OCI-LY3 (cell line): ENCODE data around the gene LMNA.

Source experiments
- H2AFZ ChIP-seq: fragments of 200-600, 300-600 bp; shearing (Covaris generic); 2 replicates; pipeline ENCODE4 v1.6.0; 2014; ENCODE audit warnings: antibody characterized with exemption, low read depth, low read length
- H3K27ac ChIP-seq: fragments of 200-600, 300-600 bp; sonication (generic); 2 replicates; pipeline ENCODE4 v1.5.1; 2014; ENCODE audit warnings: mild to moderate bottlenecking, low read length, moderate library complexity, mixed read lengths
- H3K27me3 ChIP-seq: fragments of 200-600, 300-600 bp; sonication (generic); 2 replicates; pipeline ENCODE4 v1.6.1; 2014; ENCODE audit warnings: low read depth, low read length, mixed read lengths
- H3K36me3 ChIP-seq: fragments of 200-600, 300-600 bp; sonication (generic); replicated peaks from 2 replicates; pipeline ENCODE3; 2014; ENCODE audit warnings: low read depth, low read length, mixed read lengths
- H3K4me1 ChIP-seq: fragments of 300-600, 200-600 bp; sonication (generic); 2 replicates; pipeline ENCODE4 v1.6.1; 2014; ENCODE audit warnings: low read length, mixed read lengths
- H3K4me2 ChIP-seq: fragments of 200-600, 300-600 bp; sonication (generic); 2 replicates; pipeline ENCODE4 v1.6.1; 2014; ENCODE audit warnings: low read length, mixed read lengths
- H3K4me3 ChIP-seq: fragments of 300-600, 200-600 bp; sonication (generic); 2 replicates; pipeline ENCODE4 v1.5.1; 2014; ENCODE audit warnings: antibody characterized with exemption, mild to moderate bottlenecking, low read length, moderate library complexity
- H3K79me2 ChIP-seq: fragments of 300-600, 200-600 bp; shearing (Covaris generic); 2 replicates; pipeline ENCODE4 v1.6.1; 2014; ENCODE audit warnings: mild to moderate bottlenecking, low read length, mixed read lengths
- H3K9ac ChIP-seq: fragments of 300-600, 200-600 bp; shearing (Covaris generic); 2 replicates; pipeline ENCODE4 v1.6.0; 2014; ENCODE audit warnings: mild to moderate bottlenecking, low read length, moderate library complexity
- H3K9me3 ChIP-seq: fragments of 200-600, 300-600 bp; shearing (Covaris generic); 2 replicates; pipeline ENCODE4 v1.6.1; 2014; ENCODE audit warnings: low read length, mixed read lengths; ENCODE audit not compliant: insufficient read depth
- H4K20me1 ChIP-seq: fragments of 200-600, 300-600 bp; sonication (generic); 2 replicates; pipeline ENCODE4 v1.6.1; 2016; ENCODE audit warnings: low read length, mixed read lengths; ENCODE audit not compliant: insufficient read depth
- CTCF ChIP-seq: fragments of 200-600, 300-600 bp; sonication (generic); IDR thresholded peaks from 2 replicates; pipeline ENCODE4 v1.5.1; 2014; ENCODE audit warnings: antibody characterized with exemption, low read length, low read depth
- EZH2phosphoT487 ChIP-seq: fragments of 200-600 bp; shearing (Covaris generic); IDR thresholded peaks from 2 replicates; pipeline ENCODE4 v1.6.1; 2018; ENCODE audit warnings: antibody characterized with exemption, mixed run types, low read depth

Gene LMNA

GRCh38 chr1:156099282-156099681, 15.2 kb upstream of the LMNA start:
- Histone ChIP-seq H3K4me3 (no peak overlapping the region), H3K9ac (no peak overlapping the region), H3K79me2 (no peaks in the 10 kb centered on the region), H2AFZ (no peak overlapping the region), H3K36me3 (no peaks in the 10 kb centered on the region), H4K20me1 (peaks cover 6% of the 10 kb centered on the region), H3K4me2 (no peak overlapping the region), H3K4me1 (peaks cover 47% of the 10 kb centered on the region), H3K9me3 (no peaks in the 10 kb centered on the region), H3K27ac (no peak overlapping the region), H3K27me3 (peaks cover 21% of the 10 kb centered on the region)
- TF ChIP-seq CTCF (no peak), EZH2phosphoT487 (no peak)

- Histone ChIP-seq H3K27me3 (peaks cover 21% of the 10 kb centered on the region), H4K20me1 (peaks cover 6% of the 10 kb centered on the region), H3K4me1 (peaks cover 58% of the 10 kb centered on the region), H3K4me2 (no peak overlapping the region), H3K4me3 (no peak overlapping the region), H2AFZ (no peak overlapping the region), H3K36me3 (no peaks in the 10 kb centered on the region), H3K9ac (no peak overlapping the region), H3K9me3 (no peaks in the 10 kb centered on the region), H3K79me2 (no peaks in the 10 kb centered on the region), H3K27ac (no peak overlapping the region)
- no peak for TF ChIP-seq EZH2phosphoT487
- no peak for TF ChIP-seq CTCF
Measured at GRCh38 chr1:156100205-156100995, 14.1 kb upstream of the LMNA start.

- Histone ChIP-seq H3K79me2 (no peaks in the 10 kb centered on the region), H3K9me3 (no peaks in the 10 kb centered on the region), H3K4me3 (no peak overlapping the region), H4K20me1 (peaks cover 3% of the 10 kb centered on the region), H3K27me3 (peaks cover 16% of the 10 kb centered on the region), H2AFZ (no peak overlapping the region), H3K4me2 (no peak overlapping the region), H3K27ac (no peak overlapping the region), H3K4me1 (peaks cover 51% of the 10 kb centered on the region), H3K36me3 (no peaks in the 10 kb centered on the region), H3K9ac (no peak overlapping the region)
- TF ChIP-seq EZH2phosphoT487 (no peak), CTCF (no peak)
Measured at GRCh38 chr1:156101880-156102279, 12.6 kb upstream of the LMNA start.

- Histone ChIP-seq H3K4me2 (0 out of 2 replicates have a peak overlapping the region, but pooled peaks have one; percentile 13), H2AFZ (no peak overlapping the region), H3K79me2 (no peaks in the 10 kb centered on the region), H3K4me1 (peaks cover 43% of the 10 kb centered on the region), H3K4me3 (no peak overlapping the region), H3K27me3 (peaks cover 16% of the 10 kb centered on the region), H3K9me3 (no peaks in the 10 kb centered on the region), H3K9ac (no peak overlapping the region), H4K20me1 (no peaks in the 10 kb centered on the region), H3K36me3 (no peaks in the 10 kb centered on the region), H3K27ac (no peak overlapping the region)
- TF ChIP-seq EZH2phosphoT487 (no peak), CTCF (no peak)
Measured at GRCh38 chr1:156102633-156103511, 11.6 kb upstream of the LMNA start.
